ENCODE results near the gene GAS5.

The GAS5 gene

DNA sequence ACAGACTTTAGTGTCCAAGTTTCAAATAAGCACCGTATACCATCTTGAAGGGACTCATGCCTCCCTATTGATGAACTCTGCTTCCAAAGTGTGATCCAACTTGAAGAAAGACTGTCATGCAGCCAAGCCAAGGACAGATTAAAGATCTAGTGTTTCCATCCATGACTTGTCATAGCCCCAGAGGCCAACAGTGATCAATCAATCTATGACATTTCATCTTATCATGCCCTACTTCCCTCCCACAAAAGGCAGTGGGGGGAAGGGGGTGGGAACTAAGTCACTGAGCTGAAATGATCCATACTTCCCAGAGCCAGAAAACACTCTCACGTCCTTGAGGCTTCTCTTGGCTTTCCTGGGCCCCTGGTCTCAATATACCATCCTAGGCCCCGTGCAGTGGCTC lies 45.3 kb upstream of the GAS5 start:
- TF ChIP-seq, protein P1, sequence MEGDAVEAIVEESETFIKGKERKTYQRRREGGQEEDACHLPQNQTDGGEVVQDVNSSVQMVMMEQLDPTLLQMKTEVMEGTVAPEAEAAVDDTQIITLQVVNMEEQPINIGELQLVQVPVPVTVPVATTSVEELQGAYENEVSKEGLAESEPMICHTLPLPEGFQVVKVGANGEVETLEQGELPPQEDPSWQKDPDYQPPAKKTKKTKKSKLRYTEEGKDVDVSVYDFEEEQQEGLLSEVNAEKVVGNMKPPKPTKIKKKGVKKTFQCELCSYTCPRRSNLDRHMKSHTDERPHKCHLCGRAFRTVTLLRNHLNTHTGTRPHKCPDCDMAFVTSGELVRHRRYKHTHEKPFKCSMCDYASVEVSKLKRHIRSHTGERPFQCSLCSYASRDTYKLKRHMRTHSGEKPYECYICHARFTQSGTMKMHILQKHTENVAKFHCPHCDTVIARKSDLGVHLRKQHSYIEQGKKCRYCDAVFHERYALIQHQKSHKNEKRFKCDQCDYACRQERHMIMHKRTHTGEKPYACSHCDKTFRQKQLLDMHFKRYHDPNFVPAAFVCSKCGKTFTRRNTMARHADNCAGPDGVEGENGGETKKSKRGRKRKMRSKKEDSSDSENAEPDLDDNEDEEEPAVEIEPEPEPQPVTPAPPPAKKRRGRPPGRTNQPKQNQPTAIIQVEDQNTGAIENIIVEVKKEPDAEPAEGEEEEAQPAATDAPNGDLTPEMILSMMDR (IDR thresholded peaks at IDR 0.05) = no peak
- no peak overlapping the region for H3K9ac ChIP-seq
- H3K36me3 ChIP-seq (ENCODE audit: control insufficient read depth, insufficient read depth, low read length) = no peaks in the 10 kb centered on the region
- no peaks in the 10 kb centered on the region for H3K9me3 ChIP-seq (ENCODE audit: control insufficient read depth, low read length)
- no peak overlapping the region for H3K4me2 ChIP-seq (ENCODE audit: low read length)
- no peak overlapping the region for H3K4me3 ChIP-seq (ENCODE audit: low read depth, low read length)
- no peak overlapping the region for H3K27ac ChIP-seq
- H3K4me1 ChIP-seq = no peaks in the 10 kb centered on the region
- H3K27me3 ChIP-seq (ENCODE audit: control insufficient read depth, insufficient read depth, low read length) = no peaks in the 10 kb centered on the region
- no peak overlapping the region for H2AFZ ChIP-seq
- H3K79me2 ChIP-seq = no peaks in the 10 kb centered on the region

DNA sequence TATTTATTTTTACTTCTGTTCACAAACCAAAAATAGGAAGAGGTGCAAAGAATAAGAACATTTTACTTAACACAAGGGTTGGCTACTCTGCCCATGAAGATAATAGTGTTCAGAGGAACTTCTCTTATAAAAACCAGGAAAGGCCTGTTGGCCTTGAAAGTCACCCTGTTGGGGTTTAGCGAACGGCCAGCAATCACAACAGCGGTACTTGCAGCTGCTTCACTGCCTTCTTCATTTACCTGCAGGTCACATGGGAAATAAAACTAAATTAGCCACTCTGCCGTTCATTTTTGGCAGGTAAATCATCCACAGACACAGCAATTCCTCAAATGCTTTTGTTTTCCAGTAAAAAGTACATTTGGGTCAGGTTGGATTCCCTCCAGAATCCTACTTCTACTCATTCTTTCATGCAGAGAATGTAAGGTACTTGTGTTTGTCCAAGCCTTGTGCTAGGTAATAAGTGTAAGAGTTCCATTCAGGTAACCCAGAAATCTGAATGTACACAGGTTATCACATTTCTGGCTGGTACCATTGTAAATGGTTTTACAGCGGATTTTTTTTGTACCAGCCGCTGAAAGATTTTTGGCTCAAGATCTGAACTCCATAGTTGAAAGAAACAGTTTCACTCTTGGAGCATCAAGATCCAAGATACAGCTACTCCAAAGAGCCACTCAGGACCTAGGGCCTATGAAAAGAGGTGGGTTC lies 36.2 kb upstream of the GAS5 start:
- H3K9ac ChIP-seq = no peak overlapping the region
- H3K79me2 ChIP-seq = no peaks in the 10 kb centered on the region
- H3K27me3 ChIP-seq (ENCODE audit: control insufficient read depth, insufficient read depth, low read length) = no peaks in the 10 kb centered on the region
- no peaks in the 10 kb centered on the region for H3K9me3 ChIP-seq (ENCODE audit: control insufficient read depth, low read length)
- no peaks in the 10 kb centered on the region for H3K4me1 ChIP-seq
- no peak overlapping the region for H3K27ac ChIP-seq
- H3K36me3 ChIP-seq (ENCODE audit: control insufficient read depth, insufficient read depth, low read length) = no peaks in the 10 kb centered on the region
- TF ChIP-seq, protein P1 (IDR thresholded peaks at IDR 0.05) = no peak
- H2AFZ ChIP-seq = no peak overlapping the region
- H3K4me3 ChIP-seq (ENCODE audit: low read depth, low read length) = no peak overlapping the region
- no peak overlapping the region for H3K4me2 ChIP-seq (ENCODE audit: low read length)

DNA sequence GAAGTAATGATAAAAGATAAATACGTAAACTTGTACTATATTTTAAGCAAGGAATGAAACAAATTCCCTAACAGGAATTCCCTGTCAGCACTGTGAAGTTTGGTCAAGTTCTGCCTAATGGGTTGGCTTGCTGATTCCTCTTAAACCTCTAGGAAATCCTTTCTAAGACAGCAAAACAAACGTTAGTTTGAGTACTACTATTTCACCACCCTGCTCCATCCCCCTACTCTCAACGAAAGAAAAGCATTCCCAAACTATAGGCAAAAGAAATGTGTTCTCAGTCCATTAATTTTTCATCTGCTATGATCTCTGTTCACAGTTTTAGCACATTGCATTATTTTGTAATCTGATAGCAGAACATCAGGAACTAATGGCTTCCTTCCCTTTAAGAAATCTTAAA lies 33.2 kb upstream of the GAS5 start:
- H3K27me3 ChIP-seq (ENCODE audit: control insufficient read depth, insufficient read depth, low read length) = no peaks in the 10 kb centered on the region
- no peak overlapping the region for H3K9ac ChIP-seq
- H3K79me2 ChIP-seq = no peaks in the 10 kb centered on the region
- H3K4me3 ChIP-seq (ENCODE audit: low read depth, low read length) = no peak overlapping the region
- H2AFZ ChIP-seq = no peak overlapping the region
- no peak overlapping the region for H3K4me2 ChIP-seq (ENCODE audit: low read length)
- no peaks in the 10 kb centered on the region for H3K9me3 ChIP-seq (ENCODE audit: control insufficient read depth, low read length)
- no peak overlapping the region for H3K27ac ChIP-seq
- TF ChIP-seq, protein P1 (IDR thresholded peaks at IDR 0.05) = no peak
- H3K36me3 ChIP-seq (ENCODE audit: control insufficient read depth, insufficient read depth, low read length) = no peaks in the 10 kb centered on the region
- H3K4me1 ChIP-seq = no peaks in the 10 kb centered on the region

DNA sequence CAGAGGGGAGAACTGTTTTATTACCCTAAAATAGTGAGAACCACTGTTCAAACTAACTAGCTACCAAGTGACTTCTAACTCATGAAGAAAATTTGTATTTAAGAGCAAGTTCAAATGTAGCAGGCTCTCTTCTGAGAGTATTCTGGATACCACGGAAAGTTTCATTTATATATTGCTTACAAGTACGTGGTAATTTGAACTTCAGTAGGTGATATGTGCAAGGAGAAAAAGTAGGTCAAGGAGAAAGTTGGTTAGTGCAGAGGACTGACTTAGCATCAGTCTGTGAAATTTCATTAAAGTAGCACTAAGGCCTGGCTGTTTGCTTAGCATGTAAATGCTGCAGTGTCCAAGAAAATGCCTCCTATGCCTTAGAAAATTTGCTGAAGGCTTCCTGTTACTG lies 32.6 kb upstream of the GAS5 start:
- H3K9me3 ChIP-seq (ENCODE audit: control insufficient read depth, low read length) = no peaks in the 10 kb centered on the region
- TF ChIP-seq, protein P1 (IDR thresholded peaks at IDR 0.05) = no peak
- no peak overlapping the region for H3K4me2 ChIP-seq (ENCODE audit: low read length)
- H2AFZ ChIP-seq = no peak overlapping the region
- H3K79me2 ChIP-seq = no peaks in the 10 kb centered on the region
- no peak overlapping the region for H3K27ac ChIP-seq
- H3K4me1 ChIP-seq = no peaks in the 10 kb centered on the region
- no peaks in the 10 kb centered on the region for H3K27me3 ChIP-seq (ENCODE audit: control insufficient read depth, insufficient read depth, low read length)
- H3K36me3 ChIP-seq (ENCODE audit: control insufficient read depth, insufficient read depth, low read length) = no peaks in the 10 kb centered on the region
- no peak overlapping the region for H3K9ac ChIP-seq
- no peak overlapping the region for H3K4me3 ChIP-seq (ENCODE audit: low read depth, low read length)

DNA sequence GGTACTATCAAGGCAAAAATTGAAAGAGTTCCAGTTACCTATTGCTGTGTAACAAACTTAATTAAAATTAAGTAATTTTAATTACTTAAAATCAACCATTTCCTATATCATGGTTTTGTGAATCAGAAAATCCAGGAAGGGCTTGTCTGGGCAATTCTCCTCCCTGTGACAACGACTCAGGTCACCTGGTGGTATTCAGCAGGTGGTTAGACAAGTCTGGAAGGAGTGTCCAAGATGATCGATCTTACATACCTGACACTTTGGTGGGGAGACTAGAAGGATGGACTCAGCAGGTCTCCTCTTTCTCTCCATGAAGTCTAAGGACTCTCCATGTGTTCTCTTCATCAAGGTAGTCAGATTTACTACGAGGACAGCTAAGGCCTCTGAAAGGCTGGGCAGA lies 26.4 kb upstream of the GAS5 start:
- H3K79me2 ChIP-seq = no peaks in the 10 kb centered on the region
- no peaks in the 10 kb centered on the region for H3K27me3 ChIP-seq (ENCODE audit: control insufficient read depth, insufficient read depth, low read length)
- no peak overlapping the region for H3K9ac ChIP-seq
- TF ChIP-seq, protein P1 (IDR thresholded peaks at IDR 0.05) = no peak
- no peak overlapping the region for H3K4me2 ChIP-seq (ENCODE audit: low read length)
- no peaks in the 10 kb centered on the region for H3K4me1 ChIP-seq
- H2AFZ ChIP-seq = no peak overlapping the region
- no peak overlapping the region for H3K4me3 ChIP-seq (ENCODE audit: low read depth, low read length)
- no peak overlapping the region for H3K27ac ChIP-seq
- no peaks in the 10 kb centered on the region for H3K9me3 ChIP-seq (ENCODE audit: control insufficient read depth, low read length)
- no peaks in the 10 kb centered on the region for H3K36me3 ChIP-seq (ENCODE audit: control insufficient read depth, insufficient read depth, low read length)

Data from parathyroid adenoma (tissue), 2 donors.